Measurements from ENCODE around the gene PLD4.
"Not testable (repeated sequence)": the region's sequence is repeated elsewhere in the genome, so short reads cannot be mapped to it uniquely, and the experiment has no call there.

PLD4 gene

GRCh38 chr14:104948736-104949031, 24.0 kb downstream of the PLD4 start:
- DNase-seq (ENCODE audit: low read depth), result no peak
- no peak overlapping the region for H3K4me3 ChIP-seq (ENCODE audit: low read depth, low read length)
- no peak for TF ChIP-seq CTCF (IDR thresholded peaks at IDR 0.05; ENCODE audit: insufficient read depth, low read depth, low read length, missing control alignments)

GRCh38 chr14:104949406-104949955, 24.8 kb downstream of the PLD4 start:
- not testable (repeated sequence) for DNase-seq (ENCODE audit: low read depth); H3K4me3 ChIP-seq (ENCODE audit: low read depth, low read length)

GRCh38 chr14:104950021-104950420, 25.3 kb downstream of the PLD4 start:
- H3K4me3 ChIP-seq (ENCODE audit: low read depth, low read length), result no peak overlapping the region
- no peak for DNase-seq (ENCODE audit: low read depth)
- TF ChIP-seq CTCF (IDR thresholded peaks at IDR 0.05; ENCODE audit: insufficient read depth, low read depth, low read length, missing control alignments), result no peak

DNA sequence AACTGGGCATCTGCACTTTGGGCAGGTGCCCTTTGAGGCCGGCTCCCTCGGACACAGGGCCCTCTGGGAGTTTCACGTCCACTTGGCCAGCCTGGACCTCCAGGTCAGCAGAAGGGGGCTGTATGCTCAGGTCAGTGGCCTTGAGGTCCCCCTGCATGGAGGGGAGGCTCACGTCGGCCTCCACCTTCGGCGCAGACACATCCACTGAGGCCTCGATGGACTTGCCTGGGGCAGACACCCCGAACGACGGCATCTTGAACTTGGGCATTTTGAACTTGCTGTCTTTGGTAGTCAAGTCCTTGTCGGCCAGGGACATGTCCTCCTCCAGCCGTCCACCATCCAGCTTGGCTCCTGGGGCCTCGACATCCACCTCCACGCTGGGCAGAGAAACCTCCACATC, 26.0 kb downstream of the PLD4 start:
- not testable (repeated sequence) for DNase-seq (ENCODE audit: low read depth); H3K4me3 ChIP-seq (ENCODE audit: low read depth, low read length)

DNA sequence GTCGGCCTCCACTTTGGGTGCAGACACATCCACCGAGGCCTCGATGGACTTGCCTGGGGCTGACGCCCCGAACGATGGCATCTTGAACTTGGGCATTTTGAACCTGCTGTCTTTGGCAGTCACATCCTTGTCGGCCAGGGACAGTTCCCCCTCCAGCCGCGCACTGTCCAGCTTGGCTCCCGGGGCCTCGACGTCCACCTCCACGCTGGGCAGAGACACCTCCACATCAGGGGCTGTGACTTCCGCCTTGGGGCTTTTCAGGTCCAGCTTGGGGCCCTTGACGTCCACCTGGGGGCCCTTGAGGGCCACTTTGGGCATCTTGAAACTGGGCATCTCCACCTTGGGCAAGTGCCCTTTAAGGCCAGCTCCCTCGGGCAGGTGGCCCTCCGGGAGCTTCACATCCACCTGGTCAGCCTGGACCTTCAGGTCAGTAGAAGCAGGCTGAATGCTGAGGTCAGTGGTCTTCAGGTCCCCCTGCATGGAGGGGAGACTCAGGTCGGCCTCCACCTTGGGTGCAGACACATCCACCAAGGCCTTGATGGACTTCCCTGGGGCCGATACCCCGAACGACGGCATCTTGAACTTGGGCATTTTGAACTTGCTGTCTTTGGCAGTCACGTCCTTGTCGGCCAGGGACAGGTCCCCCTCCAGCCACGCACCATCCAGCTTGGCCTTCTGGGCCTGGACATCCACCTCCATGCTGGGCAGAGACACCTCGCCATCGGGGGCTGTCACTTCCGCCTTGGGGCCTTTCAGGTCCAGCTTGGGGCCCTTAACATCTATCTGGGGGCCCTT, 27.4 kb downstream of the PLD4 start:
- not testable (repeated sequence) for DNase-seq (ENCODE audit: low read depth); H3K4me3 ChIP-seq (ENCODE audit: low read depth, low read length)

GRCh38 chr14:104953097-104953496, 28.4 kb downstream of the PLD4 start:
- DNase-seq (ENCODE audit: low read depth), result no peak
- H3K4me3 ChIP-seq (ENCODE audit: low read depth, low read length), result no peak overlapping the region
- no peak for TF ChIP-seq CTCF (IDR thresholded peaks at IDR 0.05; ENCODE audit: insufficient read depth, low read depth, low read length, missing control alignments)

- no peak for TF ChIP-seq CTCF (IDR thresholded peaks at IDR 0.05; ENCODE audit: insufficient read depth, low read depth, low read length, missing control alignments)
- DNase-seq (ENCODE audit: low read depth), result no peak
- no peak overlapping the region for H3K4me3 ChIP-seq (ENCODE audit: low read depth, low read length)
Measured at GRCh38 chr14:104953896-104954656, 29.4 kb downstream of the PLD4 start.

GRCh38 chr14:104954746-104955395, 30.2 kb downstream of the PLD4 start:
- H3K4me3 ChIP-seq (ENCODE audit: low read depth, low read length), result no peak overlapping the region
- TF ChIP-seq CTCF (IDR thresholded peaks at IDR 0.05; ENCODE audit: insufficient read depth, low read depth, low read length, missing control alignments), result no peak
- DNase-seq (ENCODE audit: low read depth), result no peak

All from GM12865 (cell line).